Right ventricle myocardium superior (tissue), 1 donor: ENCODE measurements around the gene PPDPF. TPM values are rescaled to one million over a fixed set of nuclear protein-coding genes. Genes with fewer than 3 reads are reported as not detected.

Experiments
- ATAC-seq: fragments of 200-7000 bp; cut with Tn5 transposase; one replicate; pipeline ENCODE4 v1.9.1; 2020; ENCODE audit warnings: mild to moderate bottlenecking; ENCODE audit not compliant: poor library complexity
- DNase-seq: peaks from one replicate; pipeline ENCODE4 v3.0.0-alpha.2; 2020
- intact Hi-C: fragments of 100-400 bp; cut with DNase I; formaldehyde crosslinking; loops from one replicate; pipeline ENCODE4 v1.11.2; 2022
- total RNA-seq: library from RNA; stranded (reverse); fragmentation: NEBNext Ultra II Directional; extraction: Animal tissue kit (Norgen Biotek cat#: 25700); gene quantifications from one replicate; pipeline ENCODE4 v1.2.1, GENCODE V29; 2021
- donor health status: DM: no; HTN: yes; CAD: no; lungs with severe emphysema.

PPDPF gene
- total RNA-seq, 1 donor from 2014 or later, result 246 TPM

DNA sequence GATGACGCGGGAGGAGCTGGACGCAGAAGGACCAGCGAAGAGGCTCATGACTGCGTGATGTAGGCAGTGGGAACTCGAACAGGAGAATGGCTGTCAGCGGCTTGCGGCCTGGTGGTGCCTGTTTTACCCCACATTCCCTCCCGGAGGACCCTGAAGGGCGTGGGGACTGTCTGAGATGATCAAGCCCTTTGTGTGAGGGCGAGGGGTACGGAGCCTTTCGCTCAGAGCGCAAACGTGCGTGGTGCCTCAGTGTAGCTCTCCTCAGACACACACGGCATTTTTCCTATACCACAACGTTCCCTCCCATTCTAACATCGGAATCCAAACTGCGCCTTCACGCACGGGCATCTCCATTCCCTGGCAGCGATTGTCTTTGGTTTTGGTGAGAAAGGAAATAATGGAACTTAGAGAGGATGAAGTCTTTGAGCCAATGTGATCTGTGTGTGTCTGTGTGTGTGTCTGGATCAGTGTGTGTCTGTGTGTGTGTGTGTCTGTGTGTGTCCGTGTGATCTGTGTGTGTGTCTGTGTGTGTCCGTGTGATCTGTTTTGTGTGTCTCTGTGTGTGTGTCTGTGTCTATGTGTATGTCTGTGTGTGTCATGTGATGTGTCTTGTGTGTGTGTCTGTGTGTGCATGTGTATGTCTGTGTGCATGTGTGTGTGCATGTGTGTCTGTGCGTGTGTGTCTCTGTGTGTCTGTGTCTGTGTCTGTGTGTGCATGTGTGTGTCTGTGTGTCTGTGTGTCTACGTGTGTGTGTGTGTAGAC, 11.3 kb downstream of the PPDPF start:
- DNase-seq (no peak), ATAC-seq (no peak)
- intact Hi-C loops, result no loop called here

DNA sequence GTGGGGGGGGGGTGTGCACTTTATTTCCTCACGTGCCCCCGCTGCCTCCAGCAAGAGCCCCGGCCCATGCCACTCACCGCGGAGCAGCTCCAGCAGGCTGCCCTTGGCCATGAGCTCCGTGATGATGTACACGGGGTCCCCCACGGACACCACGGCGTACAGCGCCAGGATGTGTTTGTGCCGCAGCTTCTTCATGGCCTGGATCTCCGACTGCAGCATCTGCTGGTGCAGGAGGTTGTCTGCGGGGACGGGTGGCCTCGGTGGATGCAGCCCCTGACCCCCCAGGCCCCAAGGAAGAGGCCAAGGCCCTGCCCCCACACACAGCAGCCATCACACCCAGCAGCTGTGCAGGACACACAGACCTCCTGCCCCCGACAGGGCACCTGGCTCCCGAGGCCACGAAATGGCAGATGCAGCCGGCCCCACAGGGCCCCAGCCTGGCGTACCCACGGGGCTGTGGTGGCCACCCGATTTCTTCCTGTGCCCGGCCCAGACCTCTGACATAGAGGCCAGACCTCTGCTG, 11.9 kb downstream of the PPDPF start:
- peak; percentile 37 for DNase-seq
- ATAC-seq, result no peak
- intact Hi-C loops, result no loop called here

DNA sequence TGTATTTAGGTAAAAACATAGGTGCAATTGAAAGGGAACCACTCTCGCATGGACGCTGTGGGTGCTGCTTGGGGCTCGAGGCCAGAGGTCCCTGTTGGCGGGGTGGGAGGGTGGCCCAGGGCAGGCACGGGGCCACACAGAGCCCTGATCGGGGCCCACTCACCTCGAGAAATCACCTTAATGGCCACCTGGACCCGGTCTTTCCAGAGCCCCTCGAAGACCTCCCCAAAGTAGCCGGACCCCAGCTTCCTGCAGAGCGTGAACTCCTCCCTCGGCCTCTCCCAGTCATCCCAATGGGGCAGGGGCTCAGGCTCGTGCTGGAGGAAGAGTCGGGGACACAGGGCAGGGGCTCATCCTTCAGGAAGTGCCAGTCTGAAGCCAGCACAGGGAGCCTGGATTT, 12.8 kb downstream of the PPDPF start:
- DNase-seq (no peak), ATAC-seq (no peak)
- intact Hi-C loops, result no loop called here

DNA sequence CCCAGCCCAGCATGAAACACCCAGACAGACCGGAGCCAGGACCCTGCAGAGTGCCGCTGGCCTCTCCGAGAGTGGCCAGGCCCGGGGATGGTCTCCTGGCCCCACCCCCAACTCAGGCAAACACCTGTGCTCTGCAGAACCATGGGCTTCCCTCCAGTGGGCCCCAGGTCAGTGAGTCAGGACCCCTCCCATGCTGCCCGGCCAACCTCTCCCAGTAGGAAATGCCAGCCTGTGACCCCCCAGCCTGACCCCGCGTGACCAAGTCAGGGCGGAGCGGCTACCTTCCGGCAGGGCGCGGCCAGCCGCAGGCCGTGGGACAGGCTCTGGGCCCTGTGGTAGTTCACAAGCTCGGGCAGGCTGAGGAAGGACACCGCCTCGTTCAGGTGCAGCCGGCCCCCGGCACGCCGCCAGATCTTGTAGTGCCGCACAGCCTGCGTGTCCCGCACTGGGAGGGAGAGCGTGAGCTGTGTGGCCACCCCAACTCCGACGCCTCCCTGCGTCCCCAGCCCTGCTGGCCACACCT, 13.4 kb downstream of the PPDPF start:
- intact Hi-C loops, result no loop called here

DNA sequence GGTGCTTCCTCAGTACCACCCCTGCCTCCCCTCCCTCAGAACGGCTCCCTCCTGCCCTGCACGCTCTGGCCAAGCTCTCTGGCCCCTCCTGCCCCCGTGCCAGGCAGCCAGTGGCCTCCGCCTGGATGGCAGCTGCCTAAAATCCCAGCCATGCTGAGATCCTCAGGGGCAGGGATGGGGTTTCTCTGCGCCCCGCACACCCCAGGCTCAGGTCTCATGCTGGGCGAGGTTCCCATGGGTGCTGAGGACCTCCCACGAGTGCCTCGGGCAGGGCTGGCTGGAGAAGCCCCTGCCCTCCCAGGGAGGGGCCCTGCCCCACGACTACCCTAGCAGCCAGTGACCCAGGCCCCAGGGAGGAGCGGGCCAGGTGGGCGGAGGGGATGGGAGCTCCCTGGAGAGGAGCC, 13.9 kb downstream of the PPDPF start:
- ATAC-seq (no peak), DNase-seq (no peak)
- intact Hi-C loops, result no loop called here

More for the DNA sequence above, 13.4 kb downstream of the PPDPF start:
- no peak for ATAC-seq
- no peak for DNase-seq

DNA sequence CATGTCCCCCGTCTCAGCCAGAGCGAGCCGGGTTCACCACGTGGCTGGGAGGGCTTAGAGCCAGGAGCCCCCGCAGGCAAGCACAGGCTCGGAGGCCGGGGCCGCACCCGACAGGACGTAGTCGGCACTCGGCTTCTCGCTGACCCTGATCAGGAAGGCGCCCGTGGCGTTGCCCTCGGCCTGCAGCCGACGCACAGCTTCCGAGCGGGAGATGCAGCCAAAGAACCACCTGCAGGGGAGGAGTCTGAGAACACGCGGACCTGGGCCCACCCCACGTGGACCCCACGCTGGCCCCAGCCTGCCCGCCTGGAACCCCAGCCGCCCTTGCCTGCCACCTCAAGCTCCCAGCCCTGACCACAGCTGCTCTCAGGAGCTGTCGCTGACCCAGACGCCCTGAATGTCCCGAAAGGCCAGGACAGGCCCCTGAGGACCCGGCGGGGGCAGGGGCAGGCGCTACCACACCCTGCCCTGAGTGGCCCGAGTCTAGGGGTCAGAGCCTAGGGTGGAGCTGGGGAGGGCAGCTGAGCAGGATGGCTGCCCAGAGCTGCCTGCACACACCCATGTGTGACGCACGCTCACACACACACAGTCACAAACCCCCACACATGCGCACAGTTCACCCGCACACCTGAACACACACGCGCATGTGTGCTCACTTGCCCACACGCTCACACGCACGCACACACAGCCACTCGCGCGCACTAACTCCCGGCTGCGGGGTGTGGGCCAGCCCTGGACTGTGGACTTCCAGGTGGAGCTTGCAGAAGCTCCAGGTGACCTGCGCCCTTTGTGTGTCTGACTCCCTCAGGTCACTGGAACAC, 14.5 kb downstream of the PPDPF start:
- no peak for ATAC-seq
- intact Hi-C loops, result loop anchor here (5.0 kb wide), 1 partner anchor 77 kb away; no protein-coding TSS in a partner anchor
- peak; percentile 37 for DNase-seq

DNA sequence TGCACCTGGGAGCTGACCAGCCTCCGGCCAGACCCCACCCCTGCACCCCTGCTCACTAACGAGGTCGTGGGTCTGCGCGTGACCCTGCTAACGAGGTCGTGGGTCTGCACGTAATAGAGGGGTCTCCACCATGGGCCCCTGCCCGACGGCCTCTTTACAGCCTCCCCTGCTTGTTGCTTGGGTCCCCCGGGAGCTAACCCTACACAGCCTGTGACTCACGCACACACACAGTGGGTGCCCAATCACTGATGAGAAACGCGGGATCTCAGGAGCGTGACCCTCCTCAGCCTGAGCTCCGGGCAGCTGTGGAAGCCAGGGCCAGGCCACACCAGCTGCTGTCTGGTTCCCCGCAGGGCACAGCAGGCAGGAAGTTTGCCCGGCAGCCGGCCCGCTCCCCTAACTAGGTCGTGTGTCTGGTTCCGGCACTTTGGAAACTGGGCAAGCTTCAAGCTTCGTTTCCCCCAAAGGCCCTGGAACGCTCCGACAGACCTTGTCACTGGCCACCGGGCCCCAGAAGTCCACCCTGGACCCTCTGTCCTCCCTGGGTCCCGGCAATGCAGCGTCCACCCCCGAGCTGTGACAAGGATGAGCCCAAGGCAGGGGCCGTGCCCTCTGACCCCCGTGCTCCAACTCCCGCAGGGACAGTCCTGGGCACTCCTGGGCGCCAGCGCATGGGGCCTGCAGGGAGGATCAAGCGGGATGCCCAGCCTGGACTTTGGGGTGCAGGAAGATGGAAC, 15.8 kb downstream of the PPDPF start:
- intact Hi-C loops, result loop anchor here (5.0 kb wide), 1 partner anchor 76 kb away; no protein-coding TSS in a partner anchor

DNA sequence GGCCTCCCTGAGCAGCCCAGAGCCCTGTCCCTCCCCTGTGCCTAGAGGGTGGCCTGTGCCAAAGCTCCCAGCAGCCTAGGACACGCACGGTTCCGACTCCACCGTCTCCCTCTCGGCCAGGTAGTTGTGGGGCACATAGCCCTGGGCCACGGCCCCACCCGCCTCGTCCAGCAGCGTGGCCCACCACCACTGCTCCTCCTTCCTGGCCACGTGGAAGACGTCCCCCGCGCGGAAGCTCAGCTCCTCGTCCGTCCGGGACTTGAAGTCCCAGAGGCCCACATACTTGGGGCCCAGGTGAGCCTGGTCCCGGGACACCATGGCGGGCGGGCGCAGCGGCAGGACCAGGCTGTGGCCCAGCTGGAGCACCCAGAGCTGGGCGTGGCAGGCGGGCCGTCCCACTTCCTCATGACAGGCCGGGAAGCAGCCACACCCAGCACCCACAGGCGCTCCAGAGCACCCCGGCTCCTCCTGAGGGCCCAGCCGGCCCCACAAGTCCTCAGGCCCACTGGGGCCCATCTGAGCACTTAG, 16.5 kb downstream of the PPDPF start, which contains the start of gene PTK6:
TSS of gene PTK6 (minus strand) at position 380 of the 528 bp plus-strand sequence. CDS start at position 318, 62 bp downstream.
- DNase-seq (peak; percentile 81), ATAC-seq (peak; percentile 41)
- intact Hi-C loops, result loop anchor here (5.0 kb wide), 1 partner anchor 75 kb away; no protein-coding TSS in a partner anchor

More for the DNA sequence above, 15.8 kb downstream of the PPDPF start:
- DNase-seq (peak; percentile 41), ATAC-seq (no peak)

DNA sequence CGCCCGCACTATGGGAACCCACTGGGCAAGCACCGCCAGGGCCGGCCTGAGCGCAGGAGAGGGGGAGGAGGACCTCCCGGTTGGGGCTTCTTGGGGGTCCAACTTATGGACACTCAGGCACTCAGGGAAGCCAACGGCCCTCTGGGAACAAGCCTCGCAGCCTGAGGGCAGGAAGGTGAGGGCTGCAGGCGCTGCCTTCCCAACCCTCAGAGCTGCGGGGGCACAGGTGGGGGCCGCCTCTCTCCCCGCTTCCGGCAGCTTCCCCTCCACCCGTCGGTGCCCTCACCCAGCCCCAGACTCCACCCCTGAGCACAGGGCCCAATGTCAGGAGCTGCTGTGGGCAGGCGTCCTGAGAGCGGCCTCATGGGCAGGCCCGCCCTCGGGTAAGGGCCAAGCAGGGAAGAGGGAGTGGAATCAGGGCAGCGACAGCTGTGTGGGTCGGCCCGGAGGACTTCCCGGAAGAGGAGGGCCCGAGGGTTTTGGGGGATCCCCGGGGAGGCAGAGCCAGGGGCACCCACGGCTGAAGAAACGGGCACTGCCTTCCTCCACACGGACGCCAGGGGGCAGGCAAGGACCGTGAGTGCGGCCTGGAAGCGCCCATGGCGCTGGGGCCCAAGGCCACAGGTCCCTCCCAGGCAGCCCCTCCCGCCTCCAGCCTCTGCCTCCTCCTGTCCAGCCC, 17.1 kb downstream of the PPDPF start:
- intact Hi-C loops, result loop anchor here (2.0 to 5.0 kb wide), 2 partner anchors 75 to 435 kb away; no protein-coding TSS in a partner anchor
- DNase-seq (peak; percentile 92), ATAC-seq (peak; percentile 93)

DNA sequence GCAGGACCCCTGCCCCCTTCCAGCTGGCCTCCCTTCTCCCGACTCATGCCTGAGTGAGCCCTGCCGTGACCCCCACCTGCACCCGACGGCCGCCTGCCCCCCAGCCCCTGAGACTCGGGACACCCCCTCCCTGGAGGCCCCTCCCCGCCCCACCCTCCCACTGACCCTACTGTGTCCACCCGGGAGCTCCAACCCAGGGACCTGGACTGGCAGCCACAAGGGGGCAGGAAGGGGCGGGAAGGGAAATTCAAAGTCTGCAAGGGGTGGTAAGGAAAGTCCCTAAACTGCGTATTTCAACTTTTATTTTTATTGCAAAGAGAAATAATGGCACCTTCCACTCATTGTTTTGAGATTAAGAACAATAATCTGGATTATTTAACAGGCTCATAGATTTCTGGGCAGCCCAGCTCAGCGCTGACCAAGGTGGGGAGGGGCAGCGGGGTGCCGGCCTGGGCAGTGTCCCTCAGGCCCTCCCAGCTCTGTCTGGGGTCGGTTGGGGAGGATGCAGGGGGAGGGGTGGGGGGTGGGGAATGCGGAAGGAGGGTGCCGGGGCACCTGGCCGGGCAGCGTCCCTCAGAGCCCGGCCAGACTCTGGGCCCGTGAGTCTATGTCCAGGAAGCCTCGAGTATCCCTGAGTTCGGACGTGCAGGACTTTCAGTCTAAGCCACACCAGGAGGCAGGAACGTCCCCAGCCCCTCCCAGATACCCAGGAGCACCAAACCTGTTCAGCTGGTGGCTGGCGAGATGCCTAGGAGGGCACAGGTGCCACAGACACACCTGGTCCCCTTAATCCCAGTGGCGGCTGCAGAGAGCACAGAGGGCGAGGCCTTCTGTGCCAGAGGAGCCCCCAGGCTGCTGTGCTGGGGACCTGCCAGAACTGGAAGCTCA, 17.9 kb downstream of the PPDPF start:
- ATAC-seq (peak; percentile 44), DNase-seq (no peak)
- intact Hi-C loops, result loop anchor here (2.0 to 5.0 kb wide), 2 partner anchors 74 to 434 kb away; no protein-coding TSS in a partner anchor

DNA sequence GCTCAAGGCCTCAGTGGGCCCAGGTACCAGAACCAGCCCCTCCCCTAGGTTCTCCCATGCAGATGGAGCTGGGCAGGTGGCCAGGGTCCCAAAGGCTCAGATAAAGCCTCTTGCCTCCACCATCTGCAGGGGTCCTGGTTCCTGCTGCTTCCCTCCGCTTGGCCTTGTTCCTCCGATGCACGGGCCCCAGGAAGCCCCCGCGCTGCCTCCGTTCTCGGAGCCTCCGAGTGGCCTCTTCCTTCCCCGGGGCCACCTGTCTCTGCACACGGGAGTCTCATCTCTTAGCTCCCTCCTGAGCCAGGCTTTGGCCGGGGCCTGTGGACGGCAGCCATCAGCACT, 18.5 kb downstream of the PPDPF start:
- no peak for ATAC-seq
- no peak for DNase-seq
- intact Hi-C loops, result loop anchor here (2.0 to 5.0 kb wide), 2 partner anchors 73 to 434 kb away; no protein-coding TSS in a partner anchor

DNA sequence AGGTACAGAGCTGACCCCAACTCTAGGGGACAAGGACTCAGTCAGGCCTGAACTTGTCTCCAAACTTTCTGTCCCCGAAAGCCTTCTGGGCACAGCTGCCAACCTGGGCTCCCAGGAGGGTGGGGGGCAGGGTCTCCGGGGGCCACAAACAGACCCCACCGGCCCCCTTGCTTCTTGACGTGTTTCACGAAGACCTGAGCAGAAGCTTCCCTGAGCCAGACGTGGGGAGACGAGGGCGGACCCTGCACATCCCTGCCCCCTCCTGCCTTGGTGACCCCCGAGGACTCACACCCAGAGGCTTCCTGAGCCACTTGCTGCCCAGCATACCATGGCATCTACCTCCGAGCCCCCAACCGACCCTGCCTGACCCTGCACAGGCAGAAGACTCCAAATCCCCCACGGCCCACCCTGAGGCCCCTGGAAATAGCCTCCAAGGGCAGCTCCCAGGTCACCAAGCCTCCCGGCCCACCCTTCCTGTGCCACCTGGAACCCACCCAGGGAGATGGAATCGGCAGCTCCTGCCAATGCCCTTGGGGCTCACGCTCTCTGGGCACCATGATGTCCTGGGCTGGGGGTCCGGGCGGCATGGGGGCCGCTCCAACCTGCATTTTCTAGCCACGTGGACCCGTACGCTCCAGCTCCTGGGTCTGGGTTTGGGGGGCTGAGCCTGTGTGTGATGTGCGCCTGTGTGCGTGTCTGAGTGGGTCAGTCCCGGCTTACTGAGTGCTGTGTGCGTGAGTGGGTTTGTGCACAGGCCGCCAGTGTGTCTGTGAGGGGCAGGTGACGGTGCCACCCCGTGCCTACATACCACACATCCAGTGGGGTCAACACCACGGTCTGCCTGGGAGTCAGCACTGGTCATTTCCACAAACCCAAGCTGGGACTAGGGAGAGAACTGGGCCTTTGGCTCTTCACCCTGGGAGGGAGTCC, 19.1 kb downstream of the PPDPF start:
- intact Hi-C loops, result loop anchor here (2.0 to 5.0 kb wide), 2 partner anchors 73 to 433 kb away; no protein-coding TSS in a partner anchor
- DNase-seq (no peak), ATAC-seq (no peak)

DNA sequence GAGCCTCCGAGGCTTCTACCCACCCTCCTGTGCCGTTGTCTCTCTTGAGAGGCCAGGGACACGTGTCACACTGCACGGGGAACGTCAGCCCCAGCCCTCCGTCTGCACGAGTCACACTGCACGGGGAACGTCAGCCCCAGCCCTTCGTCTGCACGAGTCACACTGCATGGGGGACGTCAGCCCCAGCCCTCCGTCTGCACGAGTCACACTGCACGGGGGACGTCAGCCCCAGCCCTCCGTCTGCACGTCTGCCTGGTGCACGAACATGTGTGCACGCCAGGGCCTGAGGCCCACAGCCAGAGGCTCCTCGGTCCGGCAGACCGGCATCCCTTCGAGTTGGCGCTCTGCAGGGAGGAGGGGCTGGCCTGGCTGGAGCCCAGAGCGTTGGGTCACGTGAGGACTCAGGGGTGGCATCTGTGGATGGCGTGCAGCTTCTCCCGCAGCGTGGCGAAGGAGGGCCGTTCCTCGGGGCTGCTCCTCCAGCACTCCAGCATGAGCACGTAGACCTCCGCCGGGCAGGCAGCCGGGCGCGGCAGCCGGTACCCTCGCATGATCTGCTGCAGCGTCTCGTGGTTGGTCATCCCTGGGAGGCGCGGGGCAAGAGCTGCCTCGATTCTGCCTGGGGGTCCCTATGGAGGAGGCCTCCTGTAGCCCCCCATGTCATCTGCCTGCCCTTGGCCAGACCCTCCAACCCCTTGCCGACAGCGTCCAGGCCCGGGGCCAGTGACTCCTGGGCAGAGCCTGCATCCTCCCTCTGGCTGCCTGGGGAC, 20.0 kb downstream of the PPDPF start:
- ATAC-seq, result no peak
- intact Hi-C loops, result no loop called here
- no peak for DNase-seq

DNA sequence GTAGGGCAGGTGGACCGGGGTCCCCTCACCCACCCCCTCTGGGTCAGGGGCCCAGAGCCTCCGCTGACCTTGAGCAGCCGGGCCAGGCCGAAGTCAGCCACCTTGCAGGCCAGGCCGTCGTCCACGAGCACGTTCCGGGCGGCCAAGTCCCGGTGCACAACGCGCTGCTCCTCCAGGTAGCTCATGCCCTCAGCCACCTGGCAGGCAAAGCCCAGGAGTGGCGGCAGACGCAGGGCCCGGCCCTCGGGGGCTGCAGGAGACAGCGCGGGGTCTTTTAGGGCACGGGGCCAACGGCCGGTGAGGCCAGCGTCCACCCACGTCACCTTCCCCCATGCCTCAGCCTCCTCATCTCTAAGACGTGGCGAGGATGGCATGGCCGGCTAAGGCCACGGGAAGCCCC, 20.8 kb downstream of the PPDPF start:
- DNase-seq (no peak), ATAC-seq (no peak)
- intact Hi-C loops, result no loop called here

DNA sequence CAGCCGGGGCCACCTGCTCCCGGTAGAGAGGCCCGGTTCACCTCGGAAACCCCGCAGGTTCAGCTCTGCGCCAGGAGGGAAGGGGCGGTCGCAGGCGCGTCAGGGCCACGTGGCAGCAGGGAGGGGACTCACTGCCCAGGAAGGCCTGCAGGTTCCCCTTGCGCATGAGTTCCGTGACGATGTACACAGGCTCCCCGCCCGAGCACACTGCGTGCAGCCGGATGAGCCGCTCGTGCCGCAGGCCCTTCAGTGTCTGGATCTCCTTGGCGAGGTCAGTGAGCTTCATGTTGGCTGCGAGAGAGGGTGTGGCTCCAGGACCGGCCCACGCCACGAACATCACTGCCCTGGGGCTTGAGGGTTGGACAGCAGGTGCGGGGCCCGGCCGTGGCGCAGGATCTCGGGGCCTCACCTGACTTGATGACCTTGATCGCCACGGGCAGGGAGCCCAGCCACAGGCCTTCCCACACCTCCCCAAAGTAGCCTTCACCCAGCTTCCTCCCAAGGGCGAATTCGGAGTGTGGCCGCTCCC, 21.5 kb downstream of the PPDPF start:
- no peak for DNase-seq
- intact Hi-C loops, result no loop called here

More for the DNA sequence above, 21.5 kb downstream of the PPDPF start:
- ATAC-seq, result no peak
